Measurements from ENCODE around the gene CAMK2D.

Gene CAMK2D

DNA sequence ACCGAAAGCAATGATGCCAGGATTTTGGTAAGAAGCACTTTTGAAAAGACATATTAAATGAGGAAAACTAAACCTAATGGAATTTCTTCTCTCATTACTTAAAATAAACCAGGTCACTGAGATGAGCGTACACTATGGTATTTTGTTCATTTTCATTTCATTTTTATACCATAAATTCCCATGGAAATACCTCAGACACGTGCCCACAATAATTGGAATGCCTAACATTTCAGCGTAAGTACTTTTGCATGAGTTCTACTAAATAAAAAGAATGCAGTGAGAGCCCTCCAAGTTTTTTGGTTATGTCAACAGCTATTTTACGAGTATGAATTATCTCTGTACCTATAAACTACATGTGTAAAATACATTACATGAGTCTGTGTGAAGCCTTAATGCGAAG, 3.2 kb downstream of the CAMK2D start:
- Mint-ChIP-seq H3K27ac (peak overlapping the region; percentile 11), H3K9me3 (no peaks in the 10 kb centered on the region), H3K36me3 (peaks cover 30% of the 10 kb centered on the region), H3K27me3 (peaks cover 4% of the 10 kb centered on the region), H3K4me1 (peaks cover 55% of the 10 kb centered on the region), H3K4me3 (peak overlapping the region; percentile 95)
- no peak for DNase-seq
- CTCF ChIA-PET: interaction anchor here (1.2 to 1.3 kb wide), 2 partner anchors 183 to 211 kb away, joined by 4 to 7 read pairs; no protein-coding TSS in a partner anchor

DNA sequence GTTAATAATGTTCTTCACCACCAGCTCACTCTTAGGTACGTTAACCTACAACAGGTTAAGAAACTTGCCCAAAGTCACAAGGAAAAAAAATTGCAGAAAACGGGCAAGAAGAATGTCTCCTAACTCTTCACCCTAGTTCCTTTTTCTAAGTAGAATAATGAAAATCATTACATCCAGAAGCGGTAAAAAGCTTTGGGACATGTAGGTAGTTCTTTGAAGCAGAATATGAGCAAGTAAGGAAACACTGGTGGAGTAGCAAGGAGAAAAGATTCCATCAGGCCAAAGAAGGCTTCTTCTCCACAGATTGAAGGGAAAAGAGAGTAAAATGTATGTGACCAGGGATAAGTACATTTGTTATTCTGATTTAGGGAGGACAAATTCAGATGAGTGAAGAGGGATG, 4.1 kb downstream of the CAMK2D start:
- peaks cover 3% of the 10 kb centered on the region for H3K27me3 Mint-ChIP-seq
- CTCF ChIA-PET: no interaction called here
- H3K9me3 Mint-ChIP-seq: no peaks in the 10 kb centered on the region
- H3K36me3 Mint-ChIP-seq: peaks cover 35% of the 10 kb centered on the region
- H3K27ac Mint-ChIP-seq: peak overlapping the region; percentile 19
- peak overlapping the region; percentile 40 for H3K4me3 Mint-ChIP-seq
- peaks cover 51% of the 10 kb centered on the region for H3K4me1 Mint-ChIP-seq
- no peak for DNase-seq

DNA sequence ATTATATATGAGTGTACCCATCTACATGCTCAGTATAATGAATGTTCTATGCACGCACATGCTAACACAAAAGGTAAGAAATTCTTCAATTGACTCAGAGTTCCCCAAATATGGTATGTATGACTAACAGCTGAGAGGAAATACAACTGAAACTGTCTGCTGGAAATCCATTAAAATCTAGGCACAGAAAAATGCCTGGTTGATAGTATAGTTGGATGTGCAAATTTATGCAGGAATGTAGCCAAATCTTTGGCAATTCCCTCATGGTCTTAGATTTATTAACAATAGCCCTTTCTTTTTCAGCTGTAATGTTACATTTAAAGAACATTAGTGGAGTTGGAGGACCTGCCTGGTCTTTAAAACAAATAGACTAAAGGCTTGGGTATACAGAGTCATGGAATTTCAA, 5.5 kb downstream of the CAMK2D start:
- Mint-ChIP-seq H3K36me3 (peaks cover 41% of the 10 kb centered on the region), H3K9me3 (no peaks in the 10 kb centered on the region), H3K27me3 (no peaks in the 10 kb centered on the region), H3K4me3 (no peak overlapping the region), H3K4me1 (peaks cover 53% of the 10 kb centered on the region), H3K27ac (peak overlapping the region; percentile 60)
- no peak for DNase-seq
- CTCF ChIA-PET: no interaction called here

DNA sequence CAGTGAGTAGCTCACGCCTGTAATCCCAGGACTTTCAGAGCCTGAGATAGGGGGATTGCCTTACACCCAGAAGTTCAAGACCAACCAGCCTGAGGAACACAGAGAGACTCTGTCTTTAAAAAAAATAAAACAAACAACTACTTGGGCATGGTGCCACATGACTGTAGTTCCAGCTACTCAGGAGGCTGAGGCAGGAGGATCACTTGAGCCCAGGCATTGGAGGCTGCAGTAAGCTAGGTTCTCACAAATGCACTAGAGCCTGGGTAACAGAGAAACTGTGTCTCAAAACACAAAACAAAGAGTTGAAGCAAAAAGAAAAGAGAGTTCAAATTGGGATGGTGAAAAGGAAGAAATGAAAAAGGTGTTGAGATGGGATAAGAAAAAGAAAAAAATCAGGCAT, 10.8 kb downstream of the CAMK2D start:
- Mint-ChIP-seq H3K9me3 (no peaks in the 10 kb centered on the region), H3K36me3 (peaks cover 40% of the 10 kb centered on the region), H3K27ac (no peak overlapping the region), H3K27me3 (no peaks in the 10 kb centered on the region), H3K4me3 (no peak overlapping the region), H3K4me1 (peaks cover 27% of the 10 kb centered on the region)
- CTCF ChIA-PET: no interaction called here
- no peak for DNase-seq

DNA sequence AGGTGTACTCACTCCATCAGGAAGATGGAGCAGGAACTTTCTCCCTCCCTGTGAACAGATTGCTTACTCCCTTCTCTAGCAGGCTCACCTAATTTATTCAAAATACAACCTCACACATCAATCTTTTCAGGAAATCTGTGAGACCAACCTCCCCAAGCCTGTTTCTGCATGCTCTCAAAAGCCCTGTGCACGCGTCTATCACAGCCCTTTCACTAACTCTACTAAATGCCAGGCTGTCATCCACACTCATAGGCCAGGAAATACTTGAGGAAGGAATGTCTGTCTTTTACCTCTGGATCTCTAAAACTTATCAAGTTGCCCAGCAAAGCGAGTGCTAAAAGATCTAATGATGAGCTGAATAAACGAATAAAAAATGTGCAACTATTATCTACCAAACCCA, 11.2 kb downstream of the CAMK2D start:
- Mint-ChIP-seq H3K27ac (peak overlapping the region; percentile 2), H3K4me1 (peaks cover 23% of the 10 kb centered on the region), H3K27me3 (no peaks in the 10 kb centered on the region), H3K36me3 (peaks cover 41% of the 10 kb centered on the region), H3K4me3 (no peak overlapping the region), H3K9me3 (no peaks in the 10 kb centered on the region)
- no peak for DNase-seq
- CTCF ChIA-PET: no interaction called here

DNA sequence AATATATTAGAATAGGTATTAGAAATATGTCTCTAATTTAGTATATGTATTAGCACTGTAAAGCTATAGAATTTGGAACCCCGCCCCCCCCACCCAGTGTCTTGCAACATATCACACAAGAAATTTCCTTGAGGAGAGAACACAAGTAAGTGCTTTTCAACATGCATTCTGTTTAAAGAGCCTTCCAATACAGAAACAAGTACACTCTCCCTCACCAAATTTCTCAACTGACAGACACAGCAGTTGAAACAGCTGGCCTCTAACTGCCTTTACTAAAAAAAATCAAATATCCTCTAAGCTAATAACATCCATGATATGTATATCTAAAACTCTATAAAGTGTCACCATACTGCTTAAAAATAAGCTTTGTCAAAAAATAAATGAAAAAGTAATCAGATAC, 12.4 kb downstream of the CAMK2D start:
- peaks cover 19% of the 10 kb centered on the region for H3K4me1 Mint-ChIP-seq
- no peak overlapping the region for H3K4me3 Mint-ChIP-seq
- H3K36me3 Mint-ChIP-seq: peaks cover 41% of the 10 kb centered on the region
- no peaks in the 10 kb centered on the region for H3K9me3 Mint-ChIP-seq
- no peak overlapping the region for H3K27ac Mint-ChIP-seq
- DNase-seq: no peak
- no peaks in the 10 kb centered on the region for H3K27me3 Mint-ChIP-seq
- CTCF ChIA-PET: no interaction called here

DNA sequence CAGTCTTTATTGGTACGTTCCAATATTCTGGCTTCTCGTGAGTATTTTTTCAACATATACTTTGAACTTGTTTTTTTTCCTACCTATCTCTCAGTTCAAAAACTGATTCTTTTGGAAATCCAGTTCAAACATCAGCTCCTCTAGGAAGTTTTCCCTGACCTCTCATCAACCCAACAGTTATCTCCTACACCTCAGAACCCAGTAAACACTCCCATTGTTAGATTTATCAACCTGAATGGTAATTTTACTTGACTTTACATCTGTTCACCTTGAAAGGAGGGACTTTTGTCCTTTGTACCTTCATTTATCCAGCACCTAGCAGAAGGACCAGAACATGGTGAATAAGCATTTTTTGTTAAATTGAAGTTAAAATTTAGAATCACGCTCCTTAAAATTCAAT, 13.6 kb downstream of the CAMK2D start:
- no peak for DNase-seq
- Mint-ChIP-seq H3K27me3 (no peaks in the 10 kb centered on the region), H3K4me3 (no peak overlapping the region), H3K36me3 (peaks cover 39% of the 10 kb centered on the region), H3K4me1 (peaks cover 16% of the 10 kb centered on the region), H3K27ac (no peak overlapping the region), H3K9me3 (no peaks in the 10 kb centered on the region)
- CTCF ChIA-PET: no interaction called here

DNA sequence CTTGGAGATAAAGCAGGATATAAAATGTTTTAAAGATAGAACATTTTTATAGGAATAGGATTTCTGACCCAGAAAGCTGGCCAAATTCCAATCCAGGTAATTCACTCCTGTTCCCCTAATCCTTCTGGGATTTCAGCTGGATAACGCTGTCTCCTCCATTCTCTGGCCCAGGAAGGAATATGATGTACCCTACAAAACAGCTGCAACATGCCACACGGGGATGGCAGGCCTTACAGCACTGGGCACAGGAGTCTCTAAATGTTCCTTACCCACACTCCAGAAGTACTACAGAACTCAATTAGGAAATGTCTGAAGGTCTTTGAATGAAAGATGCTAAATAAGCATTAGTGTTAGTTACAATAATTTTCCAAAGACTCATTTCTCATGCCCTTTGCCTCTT, 15.8 kb downstream of the CAMK2D start:
- peaks cover 9% of the 10 kb centered on the region for H3K4me1 Mint-ChIP-seq
- no peaks in the 10 kb centered on the region for H3K27me3 Mint-ChIP-seq
- DNase-seq: no peak
- no peak overlapping the region for H3K27ac Mint-ChIP-seq
- H3K9me3 Mint-ChIP-seq: no peaks in the 10 kb centered on the region
- CTCF ChIA-PET: no interaction called here
- no peak overlapping the region for H3K4me3 Mint-ChIP-seq
- peaks cover 33% of the 10 kb centered on the region for H3K36me3 Mint-ChIP-seq

DNA sequence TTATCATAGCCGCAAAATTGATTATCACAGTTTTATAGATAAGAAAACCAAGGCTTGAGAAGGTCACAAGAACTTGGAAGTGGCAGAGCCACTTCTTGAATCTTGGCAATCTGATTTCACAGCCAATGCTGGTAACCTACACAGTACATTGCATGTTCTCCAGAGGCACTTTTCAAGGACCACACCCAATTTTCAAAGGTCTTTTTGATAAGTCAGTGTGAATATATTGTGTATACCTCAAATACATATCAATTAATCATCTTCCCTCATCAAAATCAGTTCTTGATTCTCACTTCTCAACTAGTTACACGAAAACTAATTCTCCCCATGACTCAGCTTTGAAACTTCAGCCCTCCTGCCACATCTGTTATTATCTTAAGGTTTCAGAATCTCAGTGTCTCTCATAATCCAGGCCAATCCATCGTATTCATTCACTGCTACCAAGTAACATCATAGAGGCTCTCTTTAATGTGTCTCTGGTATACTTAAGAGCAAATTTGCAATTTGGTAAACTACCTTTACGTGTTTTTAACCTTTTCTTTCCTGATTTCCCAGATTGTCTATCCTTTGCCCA, 16.8 kb downstream of the CAMK2D start:
- Mint-ChIP-seq H3K9me3 (no peaks in the 10 kb centered on the region), H3K36me3 (peaks cover 31% of the 10 kb centered on the region), H3K27me3 (no peaks in the 10 kb centered on the region), H3K4me3 (no peak overlapping the region), H3K27ac (no peak overlapping the region), H3K4me1 (peaks cover 10% of the 10 kb centered on the region)
- CTCF ChIA-PET: no interaction called here
- DNase-seq: no peak

DNA sequence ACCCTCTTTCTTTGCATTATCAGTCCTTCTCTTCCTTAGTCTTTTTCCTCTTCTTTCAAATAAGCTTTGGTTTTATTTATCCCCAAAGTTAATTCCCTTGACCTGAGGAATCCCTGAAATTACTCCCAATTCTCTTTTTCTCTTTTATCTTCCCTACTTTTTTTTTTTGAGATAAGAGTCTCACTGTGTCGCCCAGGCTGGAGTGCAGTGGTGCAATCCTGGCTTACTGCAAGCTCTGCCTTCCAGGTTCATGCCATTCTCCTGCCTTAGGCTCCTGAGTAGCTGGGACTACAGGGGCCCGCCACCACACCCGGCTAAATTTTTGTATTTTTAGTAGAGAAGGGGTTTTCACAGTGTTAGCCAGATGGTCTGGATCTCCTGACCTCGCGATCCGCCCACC, 17.8 kb downstream of the CAMK2D start:
- DNase-seq: no peak

DNA sequence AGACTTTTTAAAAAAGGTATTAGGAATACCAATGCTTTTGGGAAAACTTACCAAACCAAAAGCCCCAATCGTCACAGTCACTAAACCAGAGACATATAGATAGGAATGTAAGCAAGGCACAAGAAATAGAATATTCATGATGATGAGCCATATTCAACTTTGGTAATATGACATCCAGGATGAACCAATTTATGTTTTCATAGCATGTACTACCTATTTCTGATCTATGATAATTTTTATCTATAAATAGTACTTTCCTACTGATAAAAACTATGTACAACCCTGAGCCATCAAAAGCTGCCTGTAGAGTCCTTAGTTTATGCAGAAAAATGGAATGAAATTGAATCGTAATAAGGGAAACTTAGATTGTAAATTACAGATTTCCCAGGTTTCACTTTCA, 18.9 kb downstream of the CAMK2D start:
- peaks cover 20% of the 10 kb centered on the region for H3K4me1 Mint-ChIP-seq
- H3K4me3 Mint-ChIP-seq: no peak overlapping the region
- H3K9me3 Mint-ChIP-seq: no peaks in the 10 kb centered on the region
- CTCF ChIA-PET: no interaction called here
- H3K27ac Mint-ChIP-seq: no peak overlapping the region
- no peaks in the 10 kb centered on the region for H3K27me3 Mint-ChIP-seq
- H3K36me3 Mint-ChIP-seq: peaks cover 33% of the 10 kb centered on the region
- no peak for DNase-seq

More for the DNA sequence above, 17.8 kb downstream of the CAMK2D start:
- Mint-ChIP-seq H3K4me1 (peaks cover 20% of the 10 kb centered on the region), H3K27ac (no peak overlapping the region), H3K27me3 (no peaks in the 10 kb centered on the region), H3K4me3 (no peak overlapping the region), H3K36me3 (peaks cover 37% of the 10 kb centered on the region), H3K9me3 (no peaks in the 10 kb centered on the region)
- CTCF ChIA-PET: no interaction called here

DNA sequence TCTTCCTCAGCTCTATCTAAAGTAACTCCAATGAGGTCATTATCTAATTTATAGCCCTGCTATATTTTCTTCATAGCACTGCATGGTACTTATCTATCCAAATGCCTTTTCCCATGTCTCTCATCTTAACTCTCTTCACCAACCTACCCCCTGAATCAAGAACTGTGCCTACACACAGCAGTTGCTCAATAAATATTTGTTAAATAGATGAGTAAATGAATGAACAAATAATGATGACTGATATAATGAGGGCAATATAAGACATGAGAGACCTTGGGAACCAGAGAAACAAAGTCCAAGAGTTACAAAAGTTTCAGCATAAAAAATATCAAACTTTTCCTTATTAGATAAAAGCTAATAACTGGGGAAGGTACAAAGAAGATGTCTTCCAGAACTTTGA, 19.6 kb downstream of the CAMK2D start:
- no peak overlapping the region for H3K4me3 Mint-ChIP-seq
- no peak for DNase-seq
- H3K36me3 Mint-ChIP-seq: peaks cover 32% of the 10 kb centered on the region
- CTCF ChIA-PET: no interaction called here
- no peaks in the 10 kb centered on the region for H3K27me3 Mint-ChIP-seq
- no peaks in the 10 kb centered on the region for H3K9me3 Mint-ChIP-seq
- no peak overlapping the region for H3K27ac Mint-ChIP-seq
- peaks cover 20% of the 10 kb centered on the region for H3K4me1 Mint-ChIP-seq

DNA sequence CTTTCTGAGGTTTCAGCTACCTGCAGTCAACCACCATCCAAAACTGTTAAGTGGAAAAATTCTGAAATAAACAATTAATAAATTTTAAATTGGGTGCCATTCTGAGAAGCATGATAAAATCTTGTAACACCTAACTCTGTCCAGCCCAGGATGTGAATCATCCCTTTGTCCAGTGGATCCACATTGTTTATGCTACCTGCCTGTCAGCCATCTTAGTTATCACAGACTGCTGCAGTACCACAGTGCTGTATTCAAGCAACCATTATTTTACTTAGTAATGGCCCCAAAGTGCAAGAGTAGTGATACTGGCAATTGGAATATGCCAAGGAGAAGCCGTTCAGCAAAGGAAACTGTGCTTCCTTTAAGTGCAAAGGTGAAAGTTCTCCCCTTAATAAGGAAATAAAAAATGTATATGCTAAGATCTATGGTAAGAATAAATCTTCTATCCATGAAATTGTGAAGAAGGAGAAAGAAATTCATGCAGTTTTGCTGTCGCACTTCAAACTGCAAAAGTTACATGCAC, 20.6 kb downstream of the CAMK2D start:
- Mint-ChIP-seq H3K9me3 (no peaks in the 10 kb centered on the region), H3K4me1 (peaks cover 20% of the 10 kb centered on the region), H3K4me3 (no peak overlapping the region), H3K36me3 (peaks cover 36% of the 10 kb centered on the region), H3K27ac (no peak overlapping the region), H3K27me3 (no peaks in the 10 kb centered on the region)
- no peak for DNase-seq
- CTCF ChIA-PET: no interaction called here

DNA sequence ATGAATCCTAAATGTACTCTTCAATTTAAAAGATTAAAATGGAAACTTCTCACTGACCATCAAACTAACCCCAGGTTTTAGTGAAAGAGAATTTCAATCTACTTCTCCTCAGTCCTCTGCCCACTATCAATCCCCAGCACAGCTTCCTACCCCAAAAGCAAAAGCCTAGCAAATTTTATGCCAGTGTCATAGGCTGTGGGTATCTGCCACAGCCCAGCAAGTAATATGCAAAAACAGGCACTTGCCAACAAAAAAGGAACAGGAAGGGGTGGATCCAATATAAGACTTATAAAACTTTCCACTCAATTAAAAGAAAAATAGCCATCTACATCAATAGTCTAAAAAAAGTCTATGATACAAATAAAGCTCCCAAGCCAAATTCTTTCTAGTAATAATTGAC, 22.3 kb downstream of the CAMK2D start:
- no peak overlapping the region for H3K4me3 Mint-ChIP-seq
- DNase-seq: no peak
- CTCF ChIA-PET: no interaction called here
- peaks cover 44% of the 10 kb centered on the region for H3K36me3 Mint-ChIP-seq
- H3K27me3 Mint-ChIP-seq: no peaks in the 10 kb centered on the region
- no peaks in the 10 kb centered on the region for H3K9me3 Mint-ChIP-seq
- H3K4me1 Mint-ChIP-seq: peaks cover 23% of the 10 kb centered on the region
- H3K27ac Mint-ChIP-seq: peak overlapping the region; percentile 21

DNA sequence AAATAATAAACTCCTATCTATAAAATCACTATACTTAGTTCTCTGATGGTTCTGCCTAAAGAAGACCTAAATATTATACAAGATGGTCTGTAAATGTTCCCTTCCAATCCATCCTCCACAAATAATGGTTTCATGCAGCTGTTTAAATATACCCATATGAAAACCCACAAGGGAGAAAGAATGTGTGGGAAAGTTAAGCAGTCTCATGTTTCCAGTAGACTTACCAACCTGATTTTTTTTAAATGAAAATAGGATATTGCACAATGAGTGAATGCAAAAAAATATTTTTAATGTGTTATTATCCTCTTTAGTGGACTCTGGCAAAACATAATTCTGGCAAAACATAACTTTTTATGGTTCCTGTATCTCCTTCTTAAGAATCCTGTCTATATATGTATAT, 23.3 kb downstream of the CAMK2D start:
- H3K27ac Mint-ChIP-seq: no peak overlapping the region
- no peaks in the 10 kb centered on the region for H3K27me3 Mint-ChIP-seq
- peaks cover 24% of the 10 kb centered on the region for H3K4me1 Mint-ChIP-seq
- H3K36me3 Mint-ChIP-seq: peaks cover 48% of the 10 kb centered on the region
- DNase-seq: no peak
- CTCF ChIA-PET: no interaction called here
- no peaks in the 10 kb centered on the region for H3K9me3 Mint-ChIP-seq
- H3K4me3 Mint-ChIP-seq: no peak overlapping the region

DNA sequence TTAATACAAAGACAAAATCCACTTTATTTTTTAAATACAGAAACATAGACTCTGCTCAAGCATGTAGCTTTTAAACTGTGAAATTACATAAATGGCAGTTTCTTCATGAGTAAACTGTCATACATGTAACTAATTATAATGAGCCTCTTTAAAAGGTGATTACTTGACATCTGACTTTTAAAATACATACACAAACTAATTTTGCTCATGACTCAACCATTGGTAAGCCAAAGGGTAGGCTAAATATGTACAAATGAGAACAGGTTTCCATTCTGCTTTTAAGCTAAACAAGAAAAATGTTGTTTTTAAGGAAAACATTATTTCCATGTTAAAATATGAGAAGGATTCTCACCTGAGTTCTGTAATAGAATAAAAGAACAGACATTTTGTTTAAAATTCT, 27.9 kb downstream of the CAMK2D start:
- CTCF ChIA-PET: no interaction called here
- peaks cover 19% of the 10 kb centered on the region for H3K4me1 Mint-ChIP-seq
- no peaks in the 10 kb centered on the region for H3K9me3 Mint-ChIP-seq
- H3K4me3 Mint-ChIP-seq: no peak overlapping the region
- H3K36me3 Mint-ChIP-seq: peaks cover 41% of the 10 kb centered on the region
- no peak overlapping the region for H3K27ac Mint-ChIP-seq
- DNase-seq: no peak
- H3K27me3 Mint-ChIP-seq: no peaks in the 10 kb centered on the region

Data from activated naive CD4-positive, alpha-beta T cell treated with anti-CD3 and anti-CD28 coated beads, Interleukin-2, amount 10 ng/mL, durations not matched to agents 7 days and 5 days (primary cell).